ENCODE measurements around the gene HSPG2. TPM values are rescaled to one million over a fixed set of nuclear protein-coding genes. Genes with fewer than 3 reads are reported as not detected.

HSPG2 gene
- total and polyA plus RNA-seq, 2 of the 8 experiments (the other 6 are each of a cell fraction or from before 2014, with no cell fraction given): 17.8 to 111 TPM

- no peak for TF ChIP-seq CEBPB (IDR thresholded peaks at IDR 0.05; ENCODE audit: low read depth, low read length)
- no peak for TF ChIP-seq CBX8 (IDR thresholded peaks at IDR 0.05; ENCODE audit: borderline replicate concordance, low read depth, low read length)
- TF ChIP-seq BACH1 (IDR thresholded peaks at IDR 0.05; ENCODE audit: low read length): no peak
- TF ChIP-seq PHF8 (conservative IDR thresholded peaks at IDR 0.05; ENCODE audit: low read depth, low read length): no peak
- no peak for TF ChIP-seq MAX (IDR thresholded peaks at IDR 0.05)
- TF ChIP-seq NRF1 (IDR thresholded peaks at IDR 0.05; ENCODE audit: low read depth, low read length): no peak
These were observed 5.7 kb downstream of the HSPG2 start (continued) for GRCh38 chr1:21931171-21932093.
